H9 (cell line): ENCODE results near the gene CLIC1. TPM values are rescaled to one million over a fixed set of nuclear protein-coding genes. Genes with fewer than 3 reads are reported as not detected.

Source experiments
- DNase-seq: peaks from one replicate; pipeline ENCODE4 v3.0.0-alpha.2; 2017
- H2AFZ ChIP-seq: one replicate; pipeline ENCODE4 v1.6.1; 2013; ENCODE audit warnings: mild to moderate bottlenecking, low read length, control low read depth, moderate library complexity
- H2AK5ac ChIP-seq: 2 replicates; pipeline ENCODE4 v1.6.1; 2013; ENCODE audit warnings: low read length, control low read depth, mixed read lengths; ENCODE audit not compliant: insufficient read length
- H2BK120ac ChIP-seq: one replicate; pipeline ENCODE4 v1.6.1; 2013; ENCODE audit warnings: low read depth, mild to moderate bottlenecking, low read length, control low read depth, inconsistent platforms; ENCODE audit not compliant: poor library complexity, severe bottlenecking
- H2BK12ac ChIP-seq: 2 replicates; pipeline ENCODE4 v1.6.1; 2013; ENCODE audit warnings: low read length, control low read depth, mixed read lengths, low read depth; ENCODE audit not compliant: insufficient read length
- H2BK15ac ChIP-seq: 2 replicates; pipeline ENCODE4 v1.6.1; 2013; ENCODE audit warnings: low read depth, low read length, control low read depth
- H2BK20ac ChIP-seq: one replicate; pipeline ENCODE4 v1.6.1; 2013; ENCODE audit warnings: low read depth, mild to moderate bottlenecking, low read length, control low read depth, inconsistent platforms; ENCODE audit not compliant: poor library complexity, severe bottlenecking
- H2BK5ac ChIP-seq: 2 replicates; pipeline ENCODE4 v1.6.1; 2013; ENCODE audit warnings: low read length, control low read depth, mixed read lengths; ENCODE audit not compliant: insufficient read length
- H3K14ac ChIP-seq: 2 replicates; pipeline ENCODE4 v1.6.1; 2013; ENCODE audit warnings: low read length, control low read depth; ENCODE audit not compliant: insufficient read depth
- H3K18ac ChIP-seq: 2 replicates; pipeline ENCODE4 v1.6.1; 2013; ENCODE audit warnings: low read depth, mild to moderate bottlenecking, mixed read lengths, low read length, control low read depth; ENCODE audit not compliant: insufficient read length
- H3K23ac ChIP-seq: 2 replicates; pipeline ENCODE4 v1.6.1; 2013; ENCODE audit warnings: low read length, control low read depth, mixed read lengths, low read depth; ENCODE audit not compliant: insufficient read length
- H3K23me2 ChIP-seq: 2 replicates; pipeline ENCODE4 v1.6.1; 2013; ENCODE audit warnings: low read depth, mild to moderate bottlenecking, mixed read lengths, low read length, control low read depth; ENCODE audit not compliant: insufficient read length, poor library complexity, severe bottlenecking
- H3K27ac ChIP-seq: 2 replicates; pipeline ENCODE4 v1.5.1; 2013; ENCODE audit warnings: low read length, control low read depth, mixed read lengths, low read depth; ENCODE audit not compliant: insufficient read length
- H3K27me3 ChIP-seq: 2 replicates; pipeline ENCODE4 v1.6.1; 2013; ENCODE audit warnings: low read length, control low read depth, inconsistent platforms; ENCODE audit not compliant: insufficient read depth
- H3K4ac ChIP-seq: 2 replicates; pipeline ENCODE4 v1.6.1; 2013; ENCODE audit warnings: low read depth, mild to moderate bottlenecking, control low read depth, inconsistent platforms, low read length, moderate library complexity
- H3K4me1 ChIP-seq: 2 replicates; pipeline ENCODE4 v1.6.1; 2013; ENCODE audit warnings: low read length, control low read depth, inconsistent platforms; ENCODE audit not compliant: insufficient read depth
- H3K4me2 ChIP-seq: 2 replicates; pipeline ENCODE4 v1.6.1; 2013; ENCODE audit warnings: low read length, control low read depth, mixed read lengths; ENCODE audit not compliant: insufficient read length, insufficient read depth
- H3K56ac ChIP-seq: 2 replicates; pipeline ENCODE4 v1.6.1; 2013; ENCODE audit warnings: low read depth, mild to moderate bottlenecking, mixed read lengths, low read length, control low read depth; ENCODE audit not compliant: insufficient read length
- H3K79me1 ChIP-seq: 2 replicates; pipeline ENCODE4 v1.6.1; 2013; ENCODE audit warnings: low read depth, mild to moderate bottlenecking, moderate library complexity, low read length, control low read depth, inconsistent platforms; ENCODE audit not compliant: insufficient read depth, poor library complexity, severe bottlenecking
- H3K79me2 ChIP-seq: 2 replicates; pipeline ENCODE4 v1.6.1; 2013; ENCODE audit warnings: low read length, control low read depth, inconsistent platforms; ENCODE audit not compliant: insufficient read depth
- H3K9ac ChIP-seq: 2 replicates; pipeline ENCODE4 v1.6.1; 2013; ENCODE audit warnings: low read length, control low read depth, mixed read lengths; ENCODE audit not compliant: insufficient read length; ENCODE audit errors: extremely low read depth
- H3K9me3 ChIP-seq: one replicate; pipeline ENCODE4 v1.6.1; 2013; ENCODE audit warnings: low read depth, low read length, inconsistent platforms; ENCODE audit not compliant: control insufficient read depth
- H3T11ph ChIP-seq: one replicate; pipeline ENCODE4 v1.6.1; 2013; ENCODE audit warnings: mild to moderate bottlenecking, low read length, control low read depth, inconsistent platforms
- H4K20me1 ChIP-seq: one replicate; pipeline ENCODE4 v1.6.1; 2013; ENCODE audit not compliant: control insufficient read depth, insufficient read length, insufficient read depth
- H4K5ac ChIP-seq: 2 replicates; pipeline ENCODE4 v1.6.1; 2013; ENCODE audit warnings: low read depth, mild to moderate bottlenecking, mixed read lengths, low read length, control low read depth; ENCODE audit not compliant: insufficient read length
- H4K8ac ChIP-seq: replicated peaks from 2 replicates; pipeline ENCODE4 v1.6.1; 2013; ENCODE audit warnings: low read length, control low read depth, mixed read lengths, low read depth; ENCODE audit not compliant: insufficient read length
- H4K91ac ChIP-seq: 2 replicates; pipeline ENCODE4 v1.6.1; 2013; ENCODE audit warnings: low read depth, mild to moderate bottlenecking, moderate library complexity, mixed read lengths, low read length, control low read depth; ENCODE audit not compliant: insufficient read length
- H3K27ac Mint-ChIP-seq, 3 experiments: 2 replicates in 2 of 3; 3 replicates in 1 of 3; pipeline ENCODE4 v1.8.0; 2020 to 2021; ENCODE audit warnings: mixed read lengths in 3 of 3, mild to moderate bottlenecking in 1 of 3, moderate library complexity in 1 of 3
- H3K27me3 Mint-ChIP-seq: 2 replicates; pipeline ENCODE4 v1.8.0; 2021; ENCODE audit warnings: low read depth, mild to moderate bottlenecking, moderate library complexity, mixed read lengths
- H3K36me3 Mint-ChIP-seq, 3 experiments: 2 replicates in 2 of 3; 3 replicates in 1 of 3; pipeline ENCODE4 v1.8.0; 2020 to 2021; ENCODE audit warnings: low read depth in 3 of 3, mixed read lengths in 3 of 3; ENCODE audit not compliant: insufficient read depth in 1 of 3
- H3K4me1 Mint-ChIP-seq, 2 experiments: 2 replicates each; pipeline ENCODE4 v1.8.0; 2020; ENCODE audit warnings: mixed read lengths in 2 of 2
- H3K4me3 Mint-ChIP-seq, 2 experiments: 2 replicates in 1 of 2; 3 replicates in 1 of 2; pipeline ENCODE4 v1.8.0; 2020 to 2021; ENCODE audit warnings: mild to moderate bottlenecking in 2 of 2, mixed read lengths in 2 of 2, moderate library complexity in 1 of 2
- H3K9me3 Mint-ChIP-seq, 2 experiments: 2 replicates in 1 of 2; 3 replicates in 1 of 2; pipeline ENCODE4 v1.8.0; 2020; ENCODE audit warnings: mild to moderate bottlenecking in 2 of 2, mixed read lengths in 2 of 2, moderate library complexity in 1 of 2
- CTCF ChIP-seq: fragments of 200-600 bp; sonication (generic); conservative IDR thresholded peaks from 3 replicates; pipeline ENCODE4 v1.8.0; 2021; ENCODE audit warnings: antibody characterized with exemption, mild to moderate bottlenecking
- WGBS: extraction: QIAGEN DNeasy Blood & Tissue Kit; methylation state at CpG from one replicate; pipeline ENCODE4 v1.1.7; 2013; ENCODE audit warnings: missing lambda C conversion rate, low lambda C conversion rate, mixed read lengths; ENCODE audit not compliant: insufficient read length; ENCODE audit errors: extremely low coverage; 5-methylcytosine and 5-hydroxymethylcytosine counted together
- total RNA-seq: library from RNA; stranded (reverse); gene quantifications from 2 replicates; pipeline ENCODE4 v1.2.1, GENCODE V29; 2021

The CLIC1 gene
- total RNA-seq, 1 experiment from 2014 or later = 265 TPM

- Histone ChIP-seq H3T11ph (no peak overlapping the region), H2BK12ac (no peak overlapping the region), H3K4me2 (no peak overlapping the region), H2BK15ac (no peak overlapping the region), H2AK5ac (no peak overlapping the region), H3K27ac (no peak overlapping the region), H3K27me3 (no peaks in the 10 kb centered on the region), H3K9ac (no peak overlapping the region), H3K14ac (no peak overlapping the region), H3K4me1 (peaks cover 4% of the 10 kb centered on the region; the same call in 1 of the 2 replicates), H3K9me3 (no peaks in the 10 kb centered on the region), H3K56ac (no peak overlapping the region), H2BK5ac (no peak overlapping the region), H3K23me2 (peaks cover 3% of the 10 kb centered on the region), H2AFZ (no peak overlapping the region), H4K8ac (no peak overlapping the region), H2BK120ac (no peak overlapping the region), H3K18ac (no peak overlapping the region), H4K20me1 (no peaks in the 10 kb centered on the region), H3K79me1 (peaks cover 6% of the 10 kb centered on the region), H3K79me2 (peaks cover 2% of the 10 kb centered on the region; the same call in 1 of the 2 replicates), H3K4ac (no peak overlapping the region), H2BK20ac (no peak overlapping the region), H4K5ac (no peak overlapping the region), H3K23ac (no peak overlapping the region), H4K91ac (no peak overlapping the region)
- Mint-ChIP-seq H3K9me3 (no peaks in the 10 kb centered on the region; a peak in 1 of 5 replicates), H3K4me3 (no peak overlapping the region), H3K36me3 (peaks cover 4 to 54% (median 25%) of the 10 kb centered on the region in 3 experiments; a peak in 6 of 7 replicates), H3K27ac (no peak overlapping the region; a peak in 2 of 7 replicates), H3K27me3 (no peaks in the 10 kb centered on the region; the same call in 1 of the 2 replicates), H3K4me1 (peaks cover 8 to 9% of the 10 kb centered on the region in 2 experiments)
- no CpG with 5 or more reads among the region's 3 CpGs for WGBS
- DNase-seq = no peak
- TF ChIP-seq CTCF = no peak
Observed at GRCh38 chr6:31697555-31697954, 38.8 kb downstream of the CLIC1 start.
